ENCODE results near the gene LYSET.
"Not testable (repeated sequence)": the region's sequence is repeated elsewhere in the genome, so short reads cannot be mapped to it uniquely, and the experiment has no call there.

Gene LYSET

GRCh38 chr14:93135399-93135798 is 49.7 kb upstream of the LYSET start:
- no peak for TF ChIP-seq SP2 (tag by site-specific recombination; IDR thresholded peaks at IDR 0.05)
- no peak for TF ChIP-seq ZNF561 (tag by site-specific recombination; IDR thresholded peaks at IDR 0.05; ENCODE audit: borderline replicate concordance)
- TF ChIP-seq ZNF19 (tag by site-specific recombination; IDR thresholded peaks at IDR 0.05; ENCODE audit: low read depth) = no peak
- no peak for TF ChIP-seq ZFP69B (tag by site-specific recombination; IDR thresholded peaks at IDR 0.05)
- no peak for TF ChIP-seq ZNF211 (tag by site-specific recombination; IDR thresholded peaks at IDR 0.05; ENCODE audit: low read depth)
- TF ChIP-seq ZNF10 (tag by site-specific recombination; IDR thresholded peaks at IDR 0.05) = no peak
- no peak for TF ChIP-seq ZBTB8A (tag by site-specific recombination; IDR thresholded peaks at IDR 0.05)
- no peak for TF ChIP-seq PRDM4 (tag by site-specific recombination; IDR thresholded peaks at IDR 0.05)
- Histone ChIP-seq H3K9me3 (ENCODE audit: control insufficient read depth, insufficient read depth, low read depth, low read length) (no peaks in the 10 kb centered on the region), H3K4me3 (ENCODE audit: low read depth, low read length) (no peak overlapping the region), H3K27ac (ENCODE audit: extremely low read depth, low read depth, low read length) (no peak overlapping the region), H3K4me1 (ENCODE audit: control insufficient read depth, insufficient read depth, low read length) (no peaks in the 10 kb centered on the region), H3K36me3 (ENCODE audit: control insufficient read depth in 2 of 2, insufficient read depth in 1 of 2, low read length in 2 of 2) (no peaks in the 10 kb centered on the region)
- ChIA-PET CTCF (interaction anchor here (0.6 to 12.4 kb wide), 2 partner anchors 21 to 156 kb away, joined by 3 to 155 read pairs; partner anchors contain the start of gene ITPK1), POLR2A (no interaction called here)

GRCh38 chr14:93136009-93136408 is 49.1 kb upstream of the LYSET start:
- TF ChIP-seq ZNF785 (tag by site-specific recombination; IDR thresholded peaks at IDR 0.05) (no peak), ZNF341 (tag by site-specific recombination; IDR thresholded peaks at IDR 0.05; ENCODE audit: low read depth) (no peak), ZNF792 (tag by site-specific recombination; IDR thresholded peaks at IDR 0.05) (no peak), ZNF777 (tag by site-specific recombination; IDR thresholded peaks at IDR 0.05; ENCODE audit: borderline replicate concordance) (no peak), ZNF18 (tag by site-specific recombination; IDR thresholded peaks at IDR 0.05) (no peak), ZNF639 (tag by site-specific recombination; IDR thresholded peaks at IDR 0.05) (no peak), ZNF473 (tag by site-specific recombination; IDR thresholded peaks at IDR 0.05) (no peak), GLIS1 (tag by site-specific recombination; IDR thresholded peaks at IDR 0.05) (no peak)
- POLR2A ChIA-PET = no interaction called here
- no peak overlapping the region for H3K27ac ChIP-seq (ENCODE audit: extremely low read depth, low read depth, low read length)
- no peaks in the 10 kb centered on the region for H3K36me3 ChIP-seq (ENCODE audit: control insufficient read depth in 2 of 2, insufficient read depth in 1 of 2, low read length in 2 of 2)
- no peak overlapping the region for H3K4me3 ChIP-seq (ENCODE audit: low read depth, low read length)
- CTCF ChIA-PET = interaction anchor here (0.5 to 12.4 kb wide), 2 partner anchors 22 to 1437 kb away, joined by 3 to 155 read pairs; partner anchors contain the start of gene ITPK1
- no peaks in the 10 kb centered on the region for H3K4me1 ChIP-seq (ENCODE audit: control insufficient read depth, insufficient read depth, low read length)
- H3K9me3 ChIP-seq (ENCODE audit: control insufficient read depth, insufficient read depth, low read depth, low read length) = no peaks in the 10 kb centered on the region

- H3K4me3 ChIP-seq (ENCODE audit: low read depth, low read length); H3K4me1 ChIP-seq (ENCODE audit: control insufficient read depth, insufficient read depth, low read length); H3K36me3 ChIP-seq (ENCODE audit: control insufficient read depth in 2 of 2, insufficient read depth in 1 of 2, low read length in 2 of 2); H3K9me3 ChIP-seq (ENCODE audit: control insufficient read depth, insufficient read depth, low read depth, low read length); POLR2A ChIA-PET; H3K27ac ChIP-seq (ENCODE audit: extremely low read depth, low read depth, low read length): not testable (repeated sequence)
- CTCF ChIA-PET = interaction anchor here (0.5 to 12.4 kb wide), 3 partner anchors 23 to 1438 kb away, joined by 3 to 155 read pairs (median 4); partner anchors contain the start of gene ITPK1
Measured at GRCh38 chr14:93136508-93136907, 48.6 kb upstream of the LYSET start.
